Measurements from ENCODE around the gene ENPP6.

Gene ENPP6

DNA sequence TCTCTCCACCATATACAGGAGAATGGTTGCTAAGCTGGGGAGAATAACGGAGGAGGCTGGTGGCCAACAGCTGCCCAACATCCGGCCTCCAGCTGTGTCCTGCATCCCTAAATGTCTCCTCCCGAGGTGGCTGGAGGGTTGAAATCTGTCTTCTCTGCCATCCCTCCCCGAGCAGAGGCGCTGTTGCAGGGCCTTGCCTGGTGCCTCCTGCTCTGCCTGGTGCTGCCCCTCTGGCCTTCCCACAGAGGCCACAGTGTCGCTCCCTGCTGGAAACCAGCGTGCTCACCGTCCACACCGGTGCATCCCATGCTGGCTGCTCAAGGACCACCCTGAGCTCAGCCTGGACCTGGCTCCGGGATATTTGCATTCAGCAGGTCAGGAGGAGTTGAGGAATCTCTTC, 115.2 kb downstream of the ENPP6 start:
- no peak for DNase-seq

DNA sequence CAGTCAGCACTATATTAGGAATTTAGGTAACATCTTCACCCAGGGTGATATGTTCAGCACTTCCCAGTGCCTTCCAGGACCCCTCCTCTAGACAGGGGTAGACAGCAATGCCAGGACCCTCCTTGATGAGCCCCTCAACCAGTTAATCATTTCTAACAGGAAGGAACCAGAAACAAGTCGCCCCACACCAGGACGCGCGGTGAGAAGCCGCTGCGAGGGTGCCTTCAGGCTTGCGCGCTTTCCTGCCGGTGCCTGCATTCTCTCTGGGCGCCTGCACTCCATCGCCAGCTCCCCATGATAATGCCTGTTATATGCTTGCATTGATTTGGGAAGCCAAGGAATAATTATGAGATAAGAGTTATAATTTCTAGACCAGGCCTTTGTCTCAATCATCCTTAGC, 116.0 kb downstream of the ENPP6 start:
- DNase-seq: no peak

DNA sequence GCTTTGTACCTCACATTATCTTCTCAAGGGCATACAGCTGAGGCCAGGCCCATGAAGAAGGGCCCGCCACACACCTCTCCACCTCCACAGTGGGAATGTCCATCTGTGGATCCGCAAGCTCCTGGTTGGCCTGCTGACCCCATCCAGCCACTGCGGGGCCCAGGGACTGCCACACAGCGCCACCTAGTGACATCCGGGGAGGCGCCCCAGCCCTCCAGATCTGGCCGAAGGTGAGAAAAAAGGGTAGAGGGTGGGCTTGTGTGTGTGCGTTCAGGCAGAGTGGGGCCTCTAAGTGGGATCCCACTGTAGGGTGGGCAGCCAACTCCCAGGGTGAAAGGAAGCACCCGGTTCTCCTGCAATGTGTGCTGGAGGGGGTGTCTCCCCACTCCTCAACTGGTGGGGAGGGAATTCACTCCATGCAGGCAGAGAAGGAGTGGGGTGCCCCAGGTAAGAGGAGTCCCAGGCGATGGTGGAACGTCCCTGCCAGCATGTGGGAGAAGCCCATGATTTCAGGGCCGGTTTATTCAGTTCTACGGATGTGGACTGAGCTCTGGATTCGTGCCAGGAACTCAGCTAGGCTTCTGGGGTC, 117.3 kb downstream of the ENPP6 start:
- no peak for DNase-seq

DNA sequence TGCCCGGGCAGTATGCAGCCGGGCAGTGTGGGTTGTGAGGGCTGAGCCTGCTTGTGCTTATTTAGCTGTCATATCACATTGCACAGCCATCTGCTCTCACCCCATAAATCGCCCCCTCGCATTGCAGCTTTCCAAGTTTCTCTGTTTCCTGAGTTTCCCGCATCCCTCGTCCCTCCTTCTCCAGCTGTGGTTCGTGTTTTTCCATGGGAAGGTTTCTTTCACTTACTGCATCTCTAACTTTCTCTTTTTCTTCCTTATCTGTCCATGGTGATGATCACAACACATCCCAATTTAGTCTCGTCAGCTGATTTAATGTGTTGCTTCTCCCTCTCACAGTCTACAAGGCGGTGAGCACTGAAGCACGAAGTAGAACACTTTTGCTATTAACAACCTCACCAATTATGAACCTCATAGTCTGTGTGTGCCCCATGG, 118.1 kb downstream of the ENPP6 start:
- no peak for DNase-seq

DNA sequence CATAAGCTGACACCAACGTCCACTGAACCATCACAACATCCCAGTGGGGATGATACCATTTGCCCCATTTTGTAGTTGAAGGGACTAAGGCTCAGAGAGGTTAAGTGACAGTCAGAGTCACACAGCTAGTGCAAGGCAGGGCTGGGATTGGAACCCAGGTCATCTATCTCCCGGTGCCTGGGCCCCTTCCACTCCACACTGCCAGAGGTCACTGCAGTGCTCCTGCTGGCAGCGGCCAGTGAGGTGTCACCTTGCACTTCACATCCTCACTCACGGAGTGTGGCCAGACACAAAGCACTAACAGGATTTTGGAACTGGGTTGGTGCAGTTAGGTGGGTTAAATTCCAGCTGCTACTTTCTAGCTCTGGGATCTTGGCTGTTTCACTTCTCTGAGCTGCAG, 118.7 kb downstream of the ENPP6 start:
- no peak for DNase-seq

DNA sequence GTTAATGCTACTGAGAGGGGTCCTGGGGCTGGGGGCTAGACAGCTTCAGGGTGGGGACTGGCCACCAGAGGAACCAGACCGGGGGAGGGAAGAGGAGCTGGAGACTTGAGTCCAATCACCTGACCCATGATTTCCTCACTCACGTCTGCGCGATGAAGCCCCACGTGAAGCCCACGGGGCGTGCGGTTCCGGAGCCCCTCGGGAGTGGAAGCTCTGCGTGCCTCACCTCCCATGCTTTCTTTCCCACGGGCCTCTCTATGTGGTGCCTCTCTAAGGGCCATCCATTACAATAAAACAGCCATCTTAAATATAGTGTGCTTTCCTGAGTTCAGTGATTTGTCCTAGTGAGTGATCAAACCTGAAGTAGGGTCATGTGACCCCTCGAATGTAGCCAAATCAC, 119.9 kb downstream of the ENPP6 start:
- DNase-seq: no peak

DNA sequence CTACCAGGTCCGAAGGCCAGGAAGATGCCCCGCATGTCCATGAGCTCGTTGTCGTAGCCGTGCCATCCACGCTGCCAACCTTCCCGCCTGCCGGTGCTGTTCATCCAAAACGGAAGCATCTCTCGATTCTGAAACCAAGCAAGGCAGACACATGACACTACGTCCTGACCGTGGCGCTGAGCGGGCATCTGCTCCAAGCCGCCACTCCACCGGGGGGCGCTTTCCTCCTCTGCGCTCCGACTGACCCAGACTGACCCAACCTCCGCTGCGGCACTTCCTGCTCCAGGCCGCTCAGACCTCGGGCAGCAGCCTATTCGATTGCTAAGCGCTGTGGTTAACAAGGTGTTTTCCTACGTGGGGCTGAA, 120.5 kb downstream of the ENPP6 start:
- DNase-seq: no peak

DNA sequence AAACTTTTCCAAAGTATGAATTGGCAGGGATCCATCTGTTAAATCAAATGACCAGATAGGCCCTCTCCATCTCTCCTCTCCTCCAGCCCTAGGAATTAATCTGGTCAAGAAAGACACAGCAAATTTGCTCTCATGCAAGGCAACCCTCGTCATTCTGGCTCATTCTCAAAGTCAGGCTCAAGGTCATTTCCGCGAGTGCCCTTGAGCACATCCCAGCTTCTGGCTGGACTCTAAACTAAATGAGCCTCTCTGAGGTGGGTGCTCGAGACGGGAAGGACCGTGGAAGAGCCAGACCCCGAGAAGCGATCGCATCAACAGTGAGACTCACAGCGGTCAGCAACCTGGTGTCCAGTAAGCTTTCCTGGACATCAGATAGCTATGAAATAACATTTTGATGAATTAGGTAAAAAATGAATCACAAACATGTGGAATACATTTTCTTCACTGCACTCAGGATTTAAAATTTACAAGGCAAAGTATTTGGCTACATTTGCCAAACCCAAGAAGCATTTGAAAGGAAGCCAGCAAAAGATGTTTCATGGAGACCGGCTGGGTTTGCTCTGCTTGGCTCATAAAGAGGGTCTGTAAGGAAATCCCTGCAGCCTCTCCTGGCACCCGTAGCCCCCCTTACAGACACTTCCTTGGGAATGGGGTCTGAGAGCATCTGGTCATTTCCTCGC, 121.0 kb downstream of the ENPP6 start:
- DNase-seq: no peak

DNA sequence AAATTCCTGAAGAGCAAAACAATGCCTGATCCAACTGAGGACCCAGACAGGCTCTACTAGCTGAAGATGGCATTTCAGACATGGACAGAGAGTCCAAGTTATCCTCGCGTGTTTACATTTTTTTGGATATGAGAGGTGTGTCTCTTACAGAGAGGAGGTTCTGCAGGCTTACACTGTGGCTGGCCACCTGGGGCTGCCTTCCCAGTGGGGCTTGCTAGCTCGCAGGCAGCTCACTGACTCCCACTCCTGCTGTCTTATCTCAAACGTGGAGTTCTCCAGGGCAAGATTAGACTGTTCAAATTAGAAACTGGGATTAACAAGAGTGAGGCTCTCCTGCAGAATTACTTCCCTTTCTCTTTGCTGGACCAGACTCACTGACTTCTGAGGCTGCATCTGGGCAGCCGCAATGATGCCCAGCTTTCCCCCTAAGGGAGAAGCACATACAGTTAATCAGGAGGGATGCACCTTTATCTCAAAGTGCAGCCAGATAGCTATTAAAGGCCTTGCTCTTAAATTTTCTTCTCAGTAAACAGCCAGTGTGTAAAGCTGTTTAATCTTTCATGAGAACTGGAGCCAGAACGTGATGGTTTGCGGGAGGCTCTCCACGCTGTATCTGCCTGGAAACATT, 123.0 kb downstream of the ENPP6 start:
- no peak for DNase-seq

DNA sequence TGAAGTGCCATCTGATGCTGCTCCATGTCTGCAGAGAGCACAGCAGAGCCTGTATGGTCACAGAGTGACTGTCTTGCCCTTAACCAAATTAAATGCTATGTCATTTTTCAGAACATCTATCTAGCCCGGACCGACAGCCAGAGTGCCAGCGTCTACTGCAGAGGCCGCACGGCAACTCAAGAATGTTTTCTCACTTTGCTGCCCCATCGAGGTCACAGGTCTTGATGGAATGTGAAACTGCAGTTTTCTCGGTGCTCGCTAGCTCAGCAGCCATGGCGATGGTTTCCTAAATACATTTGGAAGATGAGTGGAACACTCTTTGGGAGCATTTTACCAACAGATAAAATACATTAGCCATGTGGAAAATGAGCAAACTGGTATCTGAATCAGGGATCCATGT, 125.7 kb downstream of the ENPP6 start:
- DNase-seq: no peak

DNA sequence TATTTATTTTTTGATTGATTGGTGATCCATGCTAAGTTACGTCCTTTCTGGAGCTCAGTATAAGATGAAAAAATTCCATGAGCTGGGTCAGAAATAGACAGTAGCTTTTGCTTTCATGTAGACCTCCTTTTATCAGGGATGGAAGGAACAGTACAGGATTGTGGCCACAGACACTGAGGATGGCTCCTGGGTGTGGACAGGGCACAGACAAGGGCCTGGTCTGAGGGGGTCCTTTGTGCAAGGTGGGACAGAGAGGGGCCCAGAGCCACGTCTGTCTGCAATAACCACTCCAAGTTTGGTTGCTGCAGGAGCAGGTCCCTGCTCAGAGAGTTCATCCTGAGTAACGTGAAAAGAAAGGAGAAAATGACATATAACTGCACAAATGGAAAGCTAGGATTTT, 127.1 kb downstream of the ENPP6 start:
- DNase-seq: no peak

DNA sequence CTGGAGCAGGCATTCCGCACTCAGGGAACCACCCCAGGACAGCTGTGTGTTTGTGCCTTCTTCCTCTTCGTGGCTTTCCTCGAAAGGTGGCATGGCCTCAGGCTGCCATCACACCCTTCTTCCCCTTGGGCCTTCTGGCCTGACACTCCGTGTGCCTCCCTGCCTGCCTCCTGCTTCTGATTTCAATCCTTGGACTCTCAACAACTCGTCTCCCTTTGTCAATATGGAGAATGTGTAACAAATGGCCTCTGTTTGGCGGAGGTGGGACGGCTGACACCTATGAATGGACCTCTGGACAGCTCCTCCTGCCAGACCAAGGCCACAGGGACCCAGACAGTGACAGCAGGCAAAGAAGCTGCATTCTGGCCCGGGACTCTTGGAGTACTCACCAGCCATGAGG, 137.0 kb downstream of the ENPP6 start:
- DNase-seq: no peak

DNA sequence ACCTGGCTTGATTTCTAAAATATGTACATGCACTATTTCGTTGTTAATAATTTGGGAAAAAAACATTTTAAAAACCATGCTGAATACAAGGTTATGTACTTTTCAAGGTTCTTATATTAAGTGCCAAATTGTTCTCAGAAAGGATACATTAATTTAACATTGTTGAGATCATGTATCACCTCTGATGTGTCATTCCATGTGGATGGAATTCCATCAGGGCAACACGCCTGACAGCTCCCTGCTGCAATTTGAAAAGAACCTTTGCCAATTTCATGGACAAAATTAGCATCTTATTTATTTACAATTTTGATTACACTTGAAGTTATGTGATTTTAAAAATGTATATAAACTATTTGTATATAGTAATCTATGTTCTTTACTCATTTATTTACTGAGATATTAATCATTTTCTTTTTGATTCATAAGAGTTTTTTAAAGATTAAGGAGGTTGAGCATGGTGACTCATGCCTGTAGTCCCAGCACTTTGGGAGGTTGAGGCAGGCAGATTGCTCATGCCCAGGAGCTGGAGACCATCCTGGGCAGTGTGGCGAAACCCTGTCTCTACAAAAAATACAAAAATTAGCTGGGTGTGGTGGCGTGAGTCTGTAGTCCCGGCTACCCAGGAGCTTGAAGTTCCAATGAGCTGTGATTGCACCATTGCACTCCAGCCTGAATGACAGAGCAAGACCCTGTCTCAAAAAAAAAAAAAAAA, 142.8 kb downstream of the ENPP6 start:
- no peak for DNase-seq

DNA sequence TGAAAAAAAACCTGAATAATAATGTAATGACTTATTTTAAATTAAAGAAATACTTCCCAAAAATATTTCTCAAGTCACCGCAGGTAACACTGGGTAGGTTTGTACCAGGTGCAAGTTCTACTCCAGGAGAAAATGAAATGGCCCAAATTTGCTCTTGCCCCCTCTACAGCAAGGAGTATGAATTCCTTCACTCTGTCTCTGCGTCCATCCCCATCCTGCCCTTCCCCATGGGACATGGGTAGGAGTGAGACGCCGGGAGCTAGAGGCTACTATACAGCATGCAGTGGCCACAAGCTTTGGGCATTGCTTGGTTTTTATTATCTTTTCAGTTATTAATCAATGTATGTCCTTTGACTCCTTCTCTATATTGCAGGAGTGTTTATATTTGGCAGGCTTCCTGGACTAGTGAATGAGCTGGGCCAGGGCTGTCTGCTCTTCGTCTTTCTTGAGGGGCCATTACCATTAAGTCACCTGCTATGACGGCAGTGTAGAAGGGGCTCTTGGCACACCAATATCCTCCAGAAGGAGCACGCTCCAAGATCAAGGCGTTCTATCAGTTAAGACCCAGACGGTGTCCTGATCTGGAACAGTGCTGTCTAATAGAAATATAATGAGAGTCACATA, 149.6 kb downstream of the ENPP6 start:
- no peak for DNase-seq

DNA sequence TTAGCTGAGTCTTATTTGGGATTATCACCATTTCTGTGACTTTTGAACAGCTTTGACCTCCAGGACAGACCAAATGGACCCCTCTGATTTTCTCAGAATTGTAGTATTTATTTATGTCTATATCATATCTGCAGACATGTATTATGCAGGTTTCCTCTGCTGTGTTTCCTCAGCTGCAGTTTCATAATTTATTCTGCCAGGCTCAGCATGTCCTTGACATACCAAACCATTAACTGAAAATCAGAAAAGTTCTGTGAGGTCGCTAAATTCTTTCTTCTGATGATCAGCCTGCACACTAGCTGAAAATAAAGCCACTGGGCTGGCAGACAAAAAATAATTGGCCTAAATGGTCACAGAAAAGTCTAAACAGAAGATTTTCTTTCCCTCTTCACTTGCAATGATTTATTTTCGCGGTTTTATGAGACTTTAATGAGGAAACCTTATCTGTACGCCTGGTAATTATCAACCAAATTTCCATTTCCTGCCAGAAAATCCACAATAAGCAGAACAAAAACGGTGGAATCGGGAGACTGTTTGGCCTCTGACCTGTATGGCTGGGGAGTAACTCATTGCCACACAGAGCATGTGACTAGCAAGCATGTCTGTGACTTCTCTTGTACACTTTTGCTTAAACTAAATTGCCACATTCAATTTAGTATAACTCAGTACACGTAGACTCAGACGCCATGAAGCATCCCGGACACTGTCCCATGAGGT, 150.9 kb downstream of the ENPP6 start:
- no peak for DNase-seq

DNA sequence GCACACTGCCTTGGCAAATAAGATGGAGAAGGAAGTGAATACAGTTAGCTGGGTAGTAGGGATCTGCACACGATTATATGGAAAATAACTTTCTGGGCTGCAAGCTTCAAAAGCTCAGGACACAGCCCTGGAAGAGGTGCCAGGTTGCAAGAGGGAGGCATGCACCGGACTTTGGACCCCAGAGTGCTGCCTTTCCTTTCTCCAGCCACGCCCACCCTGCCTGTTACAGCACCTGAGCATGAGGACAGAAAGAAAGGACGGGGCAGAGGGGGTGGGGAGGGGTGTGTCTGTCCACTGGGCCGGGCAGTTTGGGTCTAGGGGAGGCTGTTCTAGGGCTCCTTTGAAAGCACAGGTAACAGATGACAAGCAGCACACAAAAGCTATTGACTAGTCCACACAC, 152.8 kb downstream of the ENPP6 start:
- no peak for DNase-seq

DNA sequence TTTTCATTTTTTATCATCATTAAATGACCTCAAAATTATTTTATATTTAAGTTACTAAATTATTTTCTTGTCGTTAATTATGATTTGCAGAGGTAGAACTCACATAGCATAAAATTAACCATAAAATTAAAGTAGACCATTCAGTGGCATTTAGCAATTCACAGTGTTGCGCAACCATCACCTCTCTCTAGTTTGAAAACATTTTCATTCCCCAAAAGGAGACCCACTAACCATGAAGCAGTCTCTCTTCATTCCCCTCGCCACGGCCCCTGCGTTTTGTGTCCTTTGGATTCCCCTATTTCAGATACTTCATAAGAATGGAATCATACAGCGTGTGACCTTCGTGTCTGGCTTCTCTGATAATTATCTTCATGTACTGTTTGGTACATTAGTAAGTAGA, 154.9 kb downstream of the ENPP6 start:
- DNase-seq: no peak

DNA sequence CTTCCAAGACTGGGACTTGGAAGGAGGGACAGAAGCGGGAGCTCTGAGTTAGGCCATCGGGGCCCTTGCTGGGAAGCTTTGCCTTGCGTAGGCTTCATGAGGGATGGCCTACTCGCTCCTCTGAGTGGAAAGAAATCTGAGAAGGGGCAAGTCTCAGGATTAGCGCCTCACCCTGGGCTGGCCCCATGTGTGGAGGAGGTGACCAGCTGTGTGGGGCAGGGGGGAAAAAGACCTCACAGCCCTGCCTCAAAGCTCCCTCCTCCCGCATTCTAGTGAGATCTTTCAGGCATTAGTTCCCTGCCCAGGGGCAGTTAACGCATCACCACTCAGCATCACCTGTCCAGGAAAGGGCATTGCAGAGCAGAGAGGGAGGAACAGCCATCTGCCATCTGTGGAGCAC, 156.1 kb downstream of the ENPP6 start:
- DNase-seq: no peak

DNA sequence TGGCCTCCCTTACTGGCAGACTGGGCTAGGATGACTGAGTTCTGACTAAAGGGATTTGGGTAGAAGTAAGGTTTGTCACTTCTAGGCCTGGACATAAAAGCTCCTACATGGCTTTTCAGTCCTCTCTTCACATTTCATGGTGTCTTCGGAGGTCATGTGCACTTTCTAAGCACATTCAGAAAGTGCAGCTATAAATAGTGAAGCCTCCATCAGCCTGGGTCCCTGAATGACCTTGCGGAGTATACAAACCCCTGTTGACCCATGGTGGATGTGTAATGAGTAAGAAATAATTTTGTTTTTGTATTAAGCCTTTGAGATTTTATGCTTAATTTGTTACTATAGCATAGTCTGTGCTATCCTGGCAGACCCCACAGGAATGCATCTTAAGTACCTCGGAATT, 158.6 kb downstream of the ENPP6 start:
- no peak for DNase-seq

DNA sequence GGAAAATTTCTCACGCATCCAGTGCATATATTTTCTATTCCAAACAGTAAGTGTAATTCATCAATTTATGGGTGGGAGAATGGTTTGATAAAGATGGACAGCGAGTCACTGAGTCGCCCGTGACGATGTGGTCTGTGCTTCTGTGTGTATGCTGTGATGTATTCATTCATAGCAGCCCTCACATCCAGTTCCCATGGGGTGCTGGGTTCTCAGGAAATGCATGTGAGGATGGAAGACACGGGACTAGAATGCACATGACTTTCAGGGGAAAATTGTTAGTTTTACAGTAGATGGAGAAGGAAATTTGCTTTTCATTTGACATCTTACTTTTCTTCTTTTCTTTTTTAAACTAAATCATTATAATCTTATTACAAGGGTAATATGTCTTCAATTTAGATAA, 159.6 kb downstream of the ENPP6 start:
- DNase-seq: no peak

DNA sequence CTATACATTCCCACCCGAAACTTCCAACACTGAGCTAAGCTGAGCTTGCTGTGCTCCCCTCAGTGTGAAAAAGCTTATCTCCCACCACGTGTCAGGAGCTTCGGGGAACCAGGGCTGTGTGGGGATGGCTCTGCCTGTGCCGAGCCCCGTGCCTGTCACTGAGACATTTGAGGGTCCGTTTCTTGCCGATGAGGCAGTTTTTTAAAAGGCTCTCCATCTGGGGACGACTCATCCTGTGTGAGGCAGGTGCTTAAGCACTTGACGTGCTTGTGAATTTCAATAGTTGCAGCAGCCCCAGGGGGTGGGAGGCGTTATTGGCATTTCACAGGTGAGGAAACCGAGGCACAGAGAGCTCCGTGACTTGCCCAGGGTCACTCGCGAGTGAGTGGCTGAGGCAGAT, 160.8 kb downstream of the ENPP6 start:
- DNase-seq: no peak

DNA sequence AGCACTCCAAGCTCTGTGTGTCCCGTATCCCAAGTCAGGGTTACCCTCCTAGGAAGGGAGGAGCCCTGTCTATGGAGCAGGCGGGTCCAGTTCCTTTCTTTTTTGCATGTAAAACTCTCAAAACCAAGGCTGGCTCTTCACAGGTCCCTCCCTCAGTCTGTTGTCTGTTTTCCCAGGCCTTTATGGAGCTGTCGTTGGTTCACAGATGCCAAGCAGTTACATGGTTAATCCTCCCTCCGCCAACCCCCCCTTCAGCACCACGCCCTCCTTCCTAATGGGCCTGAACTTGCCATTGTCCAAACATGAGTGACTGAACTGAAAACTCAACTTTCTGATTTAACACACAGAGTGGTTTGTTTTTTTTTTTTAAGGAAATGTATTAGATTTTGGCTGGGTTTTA, 164.2 kb downstream of the ENPP6 start:
- no peak for DNase-seq

DNA sequence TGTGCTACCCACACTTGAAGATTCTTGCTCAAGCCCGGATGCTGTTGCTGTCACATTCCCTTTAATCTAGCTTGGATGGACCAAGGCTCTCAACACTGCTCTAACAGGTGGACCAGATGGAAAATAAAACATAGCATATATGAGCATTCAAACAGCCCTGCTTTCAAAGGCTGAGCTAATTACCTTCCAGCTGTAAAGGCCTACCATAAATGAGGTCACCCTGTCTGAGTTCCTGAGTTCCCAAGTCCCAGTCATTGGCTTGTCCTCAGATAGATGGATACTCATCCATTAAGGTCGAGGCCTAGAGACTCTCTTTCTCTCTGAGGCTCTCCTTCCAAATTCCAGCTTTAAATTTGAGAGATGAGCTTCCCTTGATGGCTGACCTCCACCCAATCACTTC, 165.1 kb downstream of the ENPP6 start:
- no peak for DNase-seq

All from HCEC 1CT (cell line).